Measurements from ENCODE around the gene C6orf15. TPM values are rescaled to one million over a fixed set of nuclear protein-coding genes. Genes with fewer than 3 reads are reported as not detected.

The C6orf15 gene
- total RNA-seq, 1 experiment from 2014 or later = not detected

- intact Hi-C loops (cut with micrococcal nuclease) = no loop called here
- CTCF ChIA-PET = no interaction called here
- ATAC-seq (no peak), DNase-seq (no peak)
- Histone ChIP-seq H3K4me1 (ENCODE audit: insufficient read depth, low read length) (peaks cover 21% of the 10 kb centered on the region), H3F3A (ENCODE audit: low read length, unreplicated experiment) (no peaks in the 10 kb centered on the region), H2AFZ (ENCODE audit: low read length) (no peak overlapping the region), H3K36me3 (ENCODE audit: low read depth, low read length) (no peaks in the 10 kb centered on the region), H3K79me2 (ENCODE audit: low read length) (no peaks in the 10 kb centered on the region), H3K4me3 (ENCODE audit: low read length) (no peak overlapping the region), H3K9me3 (ENCODE audit: low read length) (no peaks in the 10 kb centered on the region), H3K27me3 (ENCODE audit: low read length) (no peaks in the 10 kb centered on the region), H4K20me1 (ENCODE audit: low read length) (no peaks in the 10 kb centered on the region), H3K9me2 (replicated peaks; ENCODE audit: low read length) (no peaks in the 10 kb centered on the region), H3K27ac (ENCODE audit: low read length) (no peak overlapping the region), H3K4me2 (ENCODE audit: low read length) (no peak overlapping the region), H3K9ac (ENCODE audit: low read length) (no peak overlapping the region)
- POLR2A ChIA-PET (ENCODE audit: unreplicated experiment) = no interaction called here
- no TSS peak for BruUV-seq (replicated peaks)
- TF ChIP-seq EZH2 (IDR thresholded peaks at IDR 0.05; ENCODE audit: low read length, unreplicated experiment) (no peak), EZH2phosphoT487 (IDR thresholded peaks at IDR 0.05; ENCODE audit: borderline replicate concordance, low read length) (no peak), CTCF (conservative IDR thresholded peaks at IDR 0.05; ENCODE audit: low read depth, low read length) (no peak)
Observed at GRCh38 chr6:31096215-31096614, 16.2 kb downstream of the C6orf15 start.

- DNase-seq (peak; percentile 83), ATAC-seq (peak; percentile 91)
- POLR2A ChIA-PET (ENCODE audit: unreplicated experiment) = no interaction called here
- Histone ChIP-seq H3K4me1 (ENCODE audit: insufficient read depth, low read length) (peaks cover 21% of the 10 kb centered on the region), H3K9ac (ENCODE audit: low read length) (peak overlapping the region; percentile 21; the same call in 1 of the 2 replicates), H3K79me2 (ENCODE audit: low read length) (no peaks in the 10 kb centered on the region), H3K27me3 (ENCODE audit: low read length) (no peaks in the 10 kb centered on the region), H3K4me2 (ENCODE audit: low read length) (peak overlapping the region; percentile 47), H3K9me3 (ENCODE audit: low read length) (no peaks in the 10 kb centered on the region), H2AFZ (ENCODE audit: low read length) (peak overlapping the region; percentile 67), H4K20me1 (ENCODE audit: low read length) (no peaks in the 10 kb centered on the region), H3K27ac (ENCODE audit: low read length) (peak overlapping the region; percentile 72), H3K36me3 (ENCODE audit: low read depth, low read length) (no peaks in the 10 kb centered on the region), H3F3A (ENCODE audit: low read length, unreplicated experiment) (no peaks in the 10 kb centered on the region), H3K4me3 (ENCODE audit: low read length) (no peak overlapping the region), H3K9me2 (replicated peaks; ENCODE audit: low read length) (no peaks in the 10 kb centered on the region)
- CTCF ChIA-PET = no interaction called here
- TF ChIP-seq EZH2phosphoT487 (IDR thresholded peaks at IDR 0.05; ENCODE audit: borderline replicate concordance, low read length) = no peak
- TF ChIP-seq EZH2 (IDR thresholded peaks at IDR 0.05; ENCODE audit: low read length, unreplicated experiment) = no peak
- TF ChIP-seq CTCF (conservative IDR thresholded peaks at IDR 0.05; ENCODE audit: low read depth, low read length) = no peak
- BruUV-seq (replicated peaks) = no TSS peak
- intact Hi-C loops (cut with micrococcal nuclease) = loop anchor here (1.0 kb wide), 1 partner anchor 21 kb away; no protein-coding TSS in a partner anchor
Observed at GRCh38 chr6:31094389-31094881, 17.9 kb downstream of the C6orf15 start.

GRCh38 chr6:31092769-31093505 lies 19.4 kb downstream of the C6orf15 start:
- H3K27ac ChIP-seq (ENCODE audit: low read length) = no peak overlapping the region
- no peak overlapping the region for H3K9ac ChIP-seq (ENCODE audit: low read length)
- no peaks in the 10 kb centered on the region for H3K27me3 ChIP-seq (ENCODE audit: low read length)
- ChIA-PET CTCF (interaction anchor here (0.5 to 0.9 kb wide), 2 partner anchors 30 to 33 kb away, joined by 3 to 7 read pairs; no protein-coding TSS in a partner anchor), POLR2A (ENCODE audit: unreplicated experiment) (interaction anchor here (0.6 kb wide), 1 partner anchor 14 kb away, joined by 3 read pairs; no protein-coding TSS in a partner anchor)
- no peaks in the 10 kb centered on the region for H3F3A ChIP-seq (ENCODE audit: low read length, unreplicated experiment)
- ATAC-seq = no peak; the same call in 1 of the 2 replicates
- no peak overlapping the region for H2AFZ ChIP-seq (ENCODE audit: low read length)
- BruUV-seq (replicated peaks) = no TSS peak
- H3K4me1 ChIP-seq (ENCODE audit: insufficient read depth, low read length) = peaks cover 21% of the 10 kb centered on the region
- no peaks in the 10 kb centered on the region for H3K36me3 ChIP-seq (ENCODE audit: low read depth, low read length)
- no peak overlapping the region for H3K4me2 ChIP-seq (ENCODE audit: low read length)
- no peaks in the 10 kb centered on the region for H4K20me1 ChIP-seq (ENCODE audit: low read length)
- no peaks in the 10 kb centered on the region for H3K79me2 ChIP-seq (ENCODE audit: low read length)
- H3K4me3 ChIP-seq (ENCODE audit: low read length) = no peak overlapping the region
- intact Hi-C loops (cut with micrococcal nuclease) = no loop called here
- no peak for TF ChIP-seq CTCF (conservative IDR thresholded peaks at IDR 0.05; ENCODE audit: low read depth, low read length)
- H3K9me3 ChIP-seq (ENCODE audit: low read length) = no peaks in the 10 kb centered on the region
- DNase-seq = peak; percentile 21
- H3K9me2 ChIP-seq (replicated peaks; ENCODE audit: low read length) = no peaks in the 10 kb centered on the region

All from PC-3 (cell line).